Liver (tissue), 9 donors: ENCODE data around the gene IKZF1. TPM values are rescaled to one million over a fixed set of nuclear protein-coding genes. Genes with fewer than 3 reads are reported as not detected.

Source experiments
- DNase-seq: peaks from one replicate; pipeline ENCODE4 v3.0.0-alpha.2; 2017; ENCODE audit warnings: low spot score
- H3K27ac ChIP-seq, 2 donors: one replicate each; pipeline ENCODE4 v1.7.0; 2013; ENCODE audit warnings: inconsistent platforms in 2 of 2, low read length in 2 of 2, control low read depth in 1 of 2, low read depth in 1 of 2, mild to moderate bottlenecking in 1 of 2
- H3K27me3 ChIP-seq, 4 donors: one replicate each; pipeline versions ENCODE4 v1.6.1 to v1.7.0; 2013; ENCODE audit warnings: low read length in 3 of 4, inconsistent platforms in 1 of 4, mild to moderate bottlenecking in 1 of 4, moderate library complexity in 1 of 4; ENCODE audit not compliant: control insufficient read depth in 4 of 4, insufficient read depth in 4 of 4
- H3K36me3 ChIP-seq, 4 donors: one replicate each; pipeline versions ENCODE4 v1.6.1 to v1.7.0; 2013; ENCODE audit warnings: low read length in 3 of 4, mild to moderate bottlenecking in 3 of 4, low read depth in 1 of 4, moderate library complexity in 1 of 4; ENCODE audit not compliant: control insufficient read depth in 4 of 4, insufficient read depth in 3 of 4
- H3K4me1 ChIP-seq, 4 donors: one replicate each; pipeline versions ENCODE4 v1.6.1 to v1.7.0; 2013; ENCODE audit warnings: low read length in 3 of 4, mild to moderate bottlenecking in 3 of 4, moderate library complexity in 1 of 4; ENCODE audit not compliant: control insufficient read depth in 4 of 4, insufficient read depth in 4 of 4
- H3K4me3 ChIP-seq, 3 donors: one replicate each; pipeline versions ENCODE4 v1.6.1 to v1.7.0; 2013; ENCODE audit warnings: low read length in 3 of 3, control low read depth in 1 of 3, low read depth in 1 of 3, mild to moderate bottlenecking in 1 of 3
- H3K9ac ChIP-seq, 2 donors: one replicate each; pipeline ENCODE4 v1.7.0; 2013; ENCODE audit warnings: low read length in 2 of 2, mild to moderate bottlenecking in 2 of 2, moderate library complexity in 2 of 2, control low read depth in 1 of 2, low read depth in 1 of 2
- H3K9me3 ChIP-seq, 4 donors: one replicate each; pipeline versions ENCODE4 v1.6.1 to v1.7.0; 2013; ENCODE audit warnings: low read length in 3 of 4; ENCODE audit not compliant: control insufficient read depth in 4 of 4
- FOXA1 ChIP-seq: IDR thresholded peaks from 2 replicates; pipeline ENCODE4 v1.6.1; 2016; ENCODE audit warnings: antibody characterized with exemption
- FOXA2 ChIP-seq: IDR thresholded peaks from 2 replicates; pipeline ENCODE4 v1.6.1; 2016; ENCODE audit warnings: antibody characterized with exemption
- GABPA ChIP-seq, 2 donors: IDR thresholded peaks in 1 of 2; conservative IDR thresholded peaks in 1 of 2; 2 replicates each; pipeline ENCODE4 v1.6.1; 2016; ENCODE audit warnings: antibody characterized with exemption in 2 of 2, mild to moderate bottlenecking in 1 of 2, moderate library complexity in 1 of 2
- HNF4A ChIP-seq, 2 donors: conservative IDR thresholded peaks; 2 replicates each; pipeline ENCODE4 v1.6.1; 2016; ENCODE audit warnings: antibody characterized with exemption in 2 of 2, mild to moderate bottlenecking in 2 of 2
- JUND ChIP-seq, 2 donors: IDR thresholded peaks; 2 replicates each; pipeline ENCODE4 v1.6.1; 2016; ENCODE audit warnings: antibody characterized with exemption in 2 of 2
- NR2F2 ChIP-seq: IDR thresholded peaks from 2 replicates; pipeline ENCODE4 v1.6.1; 2016; ENCODE audit warnings: antibody characterized with exemption
- RAD21 ChIP-seq, 2 donors: IDR thresholded peaks; 2 replicates each; pipeline ENCODE4 v1.6.1; 2016; ENCODE audit warnings: antibody characterized with exemption in 2 of 2, mild to moderate bottlenecking in 2 of 2
- RXRA ChIP-seq, 2 donors: IDR thresholded peaks; 2 replicates each; pipeline ENCODE4 v1.6.1; 2017 to 2018; ENCODE audit warnings: antibody characterized with exemption in 2 of 2, mild to moderate bottlenecking in 1 of 2
- TAF1 ChIP-seq: conservative IDR thresholded peaks from 2 replicates; pipeline ENCODE4 v1.6.1; 2016; ENCODE audit warnings: antibody characterized with exemption, mild to moderate bottlenecking
- YY1 ChIP-seq: IDR thresholded peaks from 2 replicates; pipeline ENCODE4 v1.6.1; 2016; ENCODE audit warnings: antibody characterized with exemption, mild to moderate bottlenecking
- WGBS: extraction: QIAGEN DNeasy Blood & Tissue Kit; methylation state at CpG from one replicate; pipeline ENCODE4 v1.1.7; 2013; 5-methylcytosine and 5-hydroxymethylcytosine counted together
- polyA plus RNA-seq, 2 donors: library from polyadenylated mRNA; stranded (reverse) in 1 of 2; unstranded in 1 of 2; fragments of 200-250 nt in 1 of 2; fragments of >200 nt in 1 of 2; fragmentation: Nextera tagmentation in 1 of 2; extraction: Ambion mirVana in 1 of 2; gene quantifications; one replicate each; pipeline versions ENCODE4 v1.2.1 to v1.2.3, GENCODE V29; 2013 to 2015
- total RNA-seq, 2 donors: library from RNA; depleted of rRNA; stranded (reverse); fragments of >200 nt; gene quantifications; one replicate each; pipeline ENCODE4 v1.2.3, GENCODE V29; 2014
- TF ChIP-seq, protein P1 (sequence below): fragments of 150-350 bp; IDR thresholded peaks from 2 replicates; pipeline ENCODE4 v1.5.1; 2017; ENCODE audit warnings: improper control_type of control experiment, low read depth, low read length; ENCODE audit not compliant: missing input control
- TF ChIP-seq, protein P2 (sequence below): IDR thresholded peaks from 2 replicates; pipeline ENCODE4 v1.6.1; 2016; ENCODE audit warnings: antibody characterized with exemption
- TF ChIP-seq, protein P3 (sequence below): IDR thresholded peaks from 2 replicates; pipeline ENCODE4 v1.6.1; 2016; ENCODE audit warnings: antibody characterized with exemption, mild to moderate bottlenecking
- TF ChIP-seq, protein P4 (sequence below): IDR thresholded peaks from 2 replicates; pipeline ENCODE4 v1.6.1; 2016; ENCODE audit warnings: antibody characterized with exemption
- donor health status: healthy.
- donor health status: healthy.
- donor health status: healthy.
- donor health status: healthy.
- donor health status: healthy.

Gene IKZF1
- total and polyA plus RNA-seq, 4 donors, result 1.6 to 43.5 (median 6.2) TPM

DNA sequence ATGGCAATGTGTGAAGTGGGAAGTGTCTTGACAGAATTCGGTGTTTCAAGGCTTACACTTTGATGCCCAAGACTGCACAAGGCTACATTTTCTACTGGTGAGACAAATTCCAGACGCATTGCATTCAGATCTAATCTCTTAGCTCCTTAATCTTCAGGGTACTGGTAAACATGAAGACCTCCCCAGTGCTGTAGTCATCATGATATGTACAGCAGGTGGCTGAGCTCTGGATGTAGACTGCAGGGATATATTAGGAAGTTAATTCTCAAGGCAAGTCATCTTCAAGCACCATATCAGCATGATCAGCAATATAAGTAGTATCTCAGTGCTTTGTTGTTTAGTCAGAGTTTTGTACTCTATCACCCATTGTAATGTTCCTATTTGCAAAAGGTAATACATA is 61.8 kb downstream of the IKZF1 start:
- no peak overlapping the region for H3K4me3 ChIP-seq
- H3K27me3 ChIP-seq, result peaks cover 0 to 4% (median 0%) of the 10 kb centered on the region in 4 donors
- no peaks in the 10 kb centered on the region for H3K36me3 ChIP-seq
- H3K9me3 ChIP-seq, result peaks cover 0 to 7% (median under 1%) of the 10 kb centered on the region in 4 donors
- whole genome bisulfite sequencing, result 59% methylated on average over 2 of the region's 2 CpGs
- no peak overlapping the region for H3K9ac ChIP-seq
- H3K27ac ChIP-seq, result no peak overlapping the region
- H3K4me1 ChIP-seq, result no peaks in the 10 kb centered on the region
- no peak for TF ChIP-seq FOXA2
- TF ChIP-seq TAF1, result no peak
- DNase-seq, result no peak

DNA sequence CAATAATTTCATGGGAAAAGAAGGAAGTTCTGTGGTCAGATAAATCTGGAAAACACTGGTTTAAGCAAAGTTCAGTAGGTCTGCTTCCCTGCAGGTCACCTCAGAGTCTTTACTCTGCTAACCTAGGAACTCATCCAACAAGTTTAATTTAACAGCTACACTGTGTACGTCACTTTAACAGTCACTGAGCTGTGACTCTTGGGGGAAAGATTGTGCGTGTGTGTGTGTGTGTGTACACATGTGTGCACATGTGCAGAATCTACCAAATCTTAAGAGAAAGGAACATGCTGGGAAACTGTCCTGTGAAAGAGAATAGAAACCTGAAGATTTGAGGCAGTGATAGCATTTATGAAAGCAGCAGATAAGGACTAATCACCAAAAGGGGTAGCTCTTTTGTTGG is 62.6 kb downstream of the IKZF1 start:
- H3K9me3 ChIP-seq, result peaks cover 0 to 7% (median under 1%) of the 10 kb centered on the region in 4 donors
- H3K36me3 ChIP-seq, result no peaks in the 10 kb centered on the region
- no peak for DNase-seq
- TF ChIP-seq, protein P1, sequence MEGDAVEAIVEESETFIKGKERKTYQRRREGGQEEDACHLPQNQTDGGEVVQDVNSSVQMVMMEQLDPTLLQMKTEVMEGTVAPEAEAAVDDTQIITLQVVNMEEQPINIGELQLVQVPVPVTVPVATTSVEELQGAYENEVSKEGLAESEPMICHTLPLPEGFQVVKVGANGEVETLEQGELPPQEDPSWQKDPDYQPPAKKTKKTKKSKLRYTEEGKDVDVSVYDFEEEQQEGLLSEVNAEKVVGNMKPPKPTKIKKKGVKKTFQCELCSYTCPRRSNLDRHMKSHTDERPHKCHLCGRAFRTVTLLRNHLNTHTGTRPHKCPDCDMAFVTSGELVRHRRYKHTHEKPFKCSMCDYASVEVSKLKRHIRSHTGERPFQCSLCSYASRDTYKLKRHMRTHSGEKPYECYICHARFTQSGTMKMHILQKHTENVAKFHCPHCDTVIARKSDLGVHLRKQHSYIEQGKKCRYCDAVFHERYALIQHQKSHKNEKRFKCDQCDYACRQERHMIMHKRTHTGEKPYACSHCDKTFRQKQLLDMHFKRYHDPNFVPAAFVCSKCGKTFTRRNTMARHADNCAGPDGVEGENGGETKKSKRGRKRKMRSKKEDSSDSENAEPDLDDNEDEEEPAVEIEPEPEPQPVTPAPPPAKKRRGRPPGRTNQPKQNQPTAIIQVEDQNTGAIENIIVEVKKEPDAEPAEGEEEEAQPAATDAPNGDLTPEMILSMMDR, result no peak
- TF ChIP-seq TAF1 (no peak), RXRA (IDR thresholded peaks at IDR 0.05) (no peak), RAD21 (IDR thresholded peaks at IDR 0.05) (no peak), GABPA (IDR thresholded peaks at IDR 0.05 in 1 of 2, conservative IDR thresholded peaks at IDR 0.05 in 1 of 2) (no peak), FOXA1 (no peak), YY1 (no peak), NR2F2 (no peak), JUND (IDR thresholded peaks at IDR 0.05) (no peak), HNF4A (conservative IDR thresholded peaks at IDR 0.05) (no peak)
- TF ChIP-seq, protein P2, sequence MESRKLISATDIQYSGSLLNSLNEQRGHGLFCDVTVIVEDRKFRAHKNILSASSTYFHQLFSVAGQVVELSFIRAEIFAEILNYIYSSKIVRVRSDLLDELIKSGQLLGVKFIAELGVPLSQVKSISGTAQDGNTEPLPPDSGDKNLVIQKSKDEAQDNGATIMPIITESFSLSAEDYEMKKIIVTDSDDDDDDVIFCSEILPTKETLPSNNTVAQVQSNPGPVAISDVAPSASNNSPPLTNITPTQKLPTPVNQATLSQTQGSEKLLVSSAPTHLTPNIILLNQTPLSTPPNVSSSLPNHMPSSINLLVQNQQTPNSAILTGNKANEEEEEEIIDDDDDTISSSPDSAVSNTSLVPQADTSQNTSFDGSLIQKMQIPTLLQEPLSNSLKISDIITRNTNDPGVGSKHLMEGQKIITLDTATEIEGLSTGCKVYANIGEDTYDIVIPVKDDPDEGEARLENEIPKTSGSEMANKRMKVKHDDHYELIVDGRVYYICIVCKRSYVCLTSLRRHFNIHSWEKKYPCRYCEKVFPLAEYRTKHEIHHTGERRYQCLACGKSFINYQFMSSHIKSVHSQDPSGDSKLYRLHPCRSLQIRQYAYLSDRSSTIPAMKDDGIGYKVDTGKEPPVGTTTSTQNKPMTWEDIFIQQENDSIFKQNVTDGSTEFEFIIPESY, result no peak
- TF ChIP-seq, protein P3, sequence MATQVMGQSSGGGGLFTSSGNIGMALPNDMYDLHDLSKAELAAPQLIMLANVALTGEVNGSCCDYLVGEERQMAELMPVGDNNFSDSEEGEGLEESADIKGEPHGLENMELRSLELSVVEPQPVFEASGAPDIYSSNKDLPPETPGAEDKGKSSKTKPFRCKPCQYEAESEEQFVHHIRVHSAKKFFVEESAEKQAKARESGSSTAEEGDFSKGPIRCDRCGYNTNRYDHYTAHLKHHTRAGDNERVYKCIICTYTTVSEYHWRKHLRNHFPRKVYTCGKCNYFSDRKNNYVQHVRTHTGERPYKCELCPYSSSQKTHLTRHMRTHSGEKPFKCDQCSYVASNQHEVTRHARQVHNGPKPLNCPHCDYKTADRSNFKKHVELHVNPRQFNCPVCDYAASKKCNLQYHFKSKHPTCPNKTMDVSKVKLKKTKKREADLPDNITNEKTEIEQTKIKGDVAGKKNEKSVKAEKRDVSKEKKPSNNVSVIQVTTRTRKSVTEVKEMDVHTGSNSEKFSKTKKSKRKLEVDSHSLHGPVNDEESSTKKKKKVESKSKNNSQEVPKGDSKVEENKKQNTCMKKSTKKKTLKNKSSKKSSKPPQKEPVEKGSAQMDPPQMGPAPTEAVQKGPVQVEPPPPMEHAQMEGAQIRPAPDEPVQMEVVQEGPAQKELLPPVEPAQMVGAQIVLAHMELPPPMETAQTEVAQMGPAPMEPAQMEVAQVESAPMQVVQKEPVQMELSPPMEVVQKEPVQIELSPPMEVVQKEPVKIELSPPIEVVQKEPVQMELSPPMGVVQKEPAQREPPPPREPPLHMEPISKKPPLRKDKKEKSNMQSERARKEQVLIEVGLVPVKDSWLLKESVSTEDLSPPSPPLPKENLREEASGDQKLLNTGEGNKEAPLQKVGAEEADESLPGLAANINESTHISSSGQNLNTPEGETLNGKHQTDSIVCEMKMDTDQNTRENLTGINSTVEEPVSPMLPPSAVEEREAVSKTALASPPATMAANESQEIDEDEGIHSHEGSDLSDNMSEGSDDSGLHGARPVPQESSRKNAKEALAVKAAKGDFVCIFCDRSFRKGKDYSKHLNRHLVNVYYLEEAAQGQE, result no peak
- TF ChIP-seq, protein P4, sequence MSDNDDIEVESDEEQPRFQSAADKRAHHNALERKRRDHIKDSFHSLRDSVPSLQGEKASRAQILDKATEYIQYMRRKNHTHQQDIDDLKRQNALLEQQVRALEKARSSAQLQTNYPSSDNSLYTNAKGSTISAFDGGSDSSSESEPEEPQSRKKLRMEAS, result no peak
- WGBS, result 69% methylated on average over 2 of the region's 2 CpGs
- H3K27ac ChIP-seq, result no peak overlapping the region
- no peak overlapping the region for H3K4me3 ChIP-seq
- H3K4me1 ChIP-seq, result no peaks in the 10 kb centered on the region
- H3K9ac ChIP-seq, result no peak overlapping the region
- H3K27me3 ChIP-seq, result peaks cover 0 to 4% (median 0%) of the 10 kb centered on the region in 4 donors
